Tibial artery (tissue), 4 donors: Measurements from ENCODE around the gene FSTL4.

Source experiments
- DNase-seq, 2 donors: peaks; one replicate each; pipeline ENCODE4 v3.0.0-alpha.2; 2019
- H3K27ac ChIP-seq, 2 donors: fragments of 200-600 bp; sonication (generic) in 1 of 2; 1 replicate in 1 of 2; 2 replicates in 1 of 2; pipeline ENCODE4 v1.5.1; 2018 to 2019; ENCODE audit warnings: mild to moderate bottlenecking in 1 of 2
- H3K27me3 ChIP-seq, 2 donors: fragments of 200-600 bp; sonication (generic) in 1 of 2; one replicate each; pipeline versions ENCODE4 v1.5.1 to v1.6.0; 2016 to 2019
- H3K36me3 ChIP-seq, 3 donors: fragments of 200-600 bp; sonication (generic) in 2 of 3; one replicate each; pipeline ENCODE4 v1.5.1; 2016 to 2019; ENCODE audit warnings: mild to moderate bottlenecking in 2 of 3
- H3K4me1 ChIP-seq, 4 donors: fragments of 200-600 bp; sonication (generic) in 2 of 4; 1 replicate in 3 of 4; 2 replicates in 1 of 4; pipeline ENCODE4 v1.5.1; 2016 to 2019
- H3K4me3 ChIP-seq, 2 donors: fragments of 200-600 bp; sonication (generic) in 1 of 2; 1 replicate in 1 of 2; 2 replicates in 1 of 2; pipeline ENCODE4 v1.5.1; 2018 to 2019; ENCODE audit warnings: mild to moderate bottlenecking in 2 of 2
- H3K9me3 ChIP-seq, 3 donors: fragments of 200-600 bp; sonication (generic) in 1 of 3; one replicate each; pipeline ENCODE4 v1.5.1; 2016 to 2019
- CTCF ChIP-seq, 2 experiments: fragments of 200-600 bp in 1 of 2; fragments of 450-650 bp in 1 of 2; IDR thresholded peaks; one replicate each; pipeline ENCODE4 v1.5.1; 2017 to 2019; ENCODE audit warnings: antibody characterized with exemption in 2 of 2, mild to moderate bottlenecking in 1 of 2, moderate library complexity in 1 of 2
- intact Hi-C: fragments of 100-400 bp; cut with DNase I; formaldehyde crosslinking; loops from one replicate; pipeline ENCODE4 v1.15.0; 2023; ENCODE audit warnings: low total_unique reads

The FSTL4 gene

GRCh38 chr5:133508845-133509741 is 103.2 kb downstream of the FSTL4 start:
- Histone ChIP-seq H3K36me3 (no peaks in the 10 kb centered on the region), H3K27me3 (peaks cover 0 to 14% of the 10 kb centered on the region in 2 donors), H3K27ac (no peak overlapping the region), H3K9me3 (no peaks in the 10 kb centered on the region), H3K4me1 (no peaks in the 10 kb centered on the region), H3K4me3 (no peak overlapping the region)
- intact Hi-C loops, result no loop called here
- TF ChIP-seq CTCF (IDR thresholded peaks at IDR 0.05), result no peak
- DNase-seq, result no peak

- no peak overlapping the region for H3K27ac ChIP-seq
- DNase-seq, result no peak
- intact Hi-C loops, result no loop called here
- no peaks in the 10 kb centered on the region for H3K9me3 ChIP-seq
- H3K36me3 ChIP-seq, result no peaks in the 10 kb centered on the region
- no peaks in the 10 kb centered on the region for H3K4me1 ChIP-seq
- no peak overlapping the region for H3K4me3 ChIP-seq
- TF ChIP-seq CTCF (IDR thresholded peaks at IDR 0.05), result no peak
- H3K27me3 ChIP-seq, result peaks cover 0 to 11% of the 10 kb centered on the region in 2 donors
Measured at GRCh38 chr5:133508331-133508730, 104.0 kb downstream of the FSTL4 start.

GRCh38 chr5:133506181-133506580 is 106.2 kb downstream of the FSTL4 start:
- no peaks in the 10 kb centered on the region for H3K27me3 ChIP-seq
- no peak overlapping the region for H3K4me3 ChIP-seq
- DNase-seq, result no peak
- no peak overlapping the region for H3K27ac ChIP-seq
- no peaks in the 10 kb centered on the region for H3K9me3 ChIP-seq
- H3K4me1 ChIP-seq, result no peaks in the 10 kb centered on the region
- TF ChIP-seq CTCF (IDR thresholded peaks at IDR 0.05), result no peak
- intact Hi-C loops, result no loop called here
- no peaks in the 10 kb centered on the region for H3K36me3 ChIP-seq

- no peak for TF ChIP-seq CTCF (IDR thresholded peaks at IDR 0.05)
- H3K9me3 ChIP-seq, result no peaks in the 10 kb centered on the region
Measured at GRCh38 chr5:133503511-133503910, 108.8 kb downstream of the FSTL4 start.

GRCh38 chr5:133499895-133500294 is 112.4 kb downstream of the FSTL4 start:
- intact Hi-C loops, result no loop called here
- Histone ChIP-seq H3K36me3 (no peaks in the 10 kb centered on the region), H3K27ac (no peak overlapping the region), H3K4me3 (no peak overlapping the region), H3K27me3 (peaks cover 0 to 19% of the 10 kb centered on the region in 2 donors), H3K9me3 (no peaks in the 10 kb centered on the region), H3K4me1 (no peaks in the 10 kb centered on the region)
- no peak for DNase-seq
- no peak for TF ChIP-seq CTCF (IDR thresholded peaks at IDR 0.05)

More at GRCh38 chr5:133503511-133503910, 108.8 kb downstream of the FSTL4 start:
- H3K27me3 ChIP-seq, result no peaks in the 10 kb centered on the region
- no peaks in the 10 kb centered on the region for H3K36me3 ChIP-seq
- H3K4me1 ChIP-seq, result no peaks in the 10 kb centered on the region
- H3K4me3 ChIP-seq, result no peak overlapping the region
- no peak for DNase-seq
- intact Hi-C loops, result no loop called here
- no peak overlapping the region for H3K27ac ChIP-seq
